Measurements from ENCODE around the gene RAPH1. TPM values are rescaled to one million over a fixed set of nuclear protein-coding genes. Genes with fewer than 3 reads are reported as not detected.
A peak's percentile ranks its signal among the peaks of the same experiment; 100 is the strongest.
"Not testable (repeated sequence)": the region's sequence is repeated elsewhere in the genome, so short reads cannot be mapped to it uniquely, and the experiment has no call there.

The RAPH1 gene
- total and polyA plus RNA-seq, 5 donors = 4.2 to 32.2 (median 21.4) TPM

GRCh38 chr2:203432811-203433210 lies 102.3 kb downstream of the RAPH1 start:
- H3K9me3 ChIP-seq (ENCODE audit: control insufficient read depth, low read length) = no peaks in the 10 kb centered on the region
- no peak overlapping the region for H3K4me3 ChIP-seq (ENCODE audit: low read length)
- H3K27ac ChIP-seq (ENCODE audit: low read length) = no peak overlapping the region
- no peak for DNase-seq
- no peaks in the 10 kb centered on the region for H3K4me1 ChIP-seq (ENCODE audit: control insufficient read depth, insufficient read depth, low read length)
- ATAC-seq = no peak
- WGBS = 78% methylated on average over 6 of the region's 6 CpGs
- intact Hi-C loops (cut with DNase I) = no loop called here
- H3K27me3 ChIP-seq (ENCODE audit: control insufficient read depth, insufficient read depth) = no peaks in the 10 kb centered on the region

DNA sequence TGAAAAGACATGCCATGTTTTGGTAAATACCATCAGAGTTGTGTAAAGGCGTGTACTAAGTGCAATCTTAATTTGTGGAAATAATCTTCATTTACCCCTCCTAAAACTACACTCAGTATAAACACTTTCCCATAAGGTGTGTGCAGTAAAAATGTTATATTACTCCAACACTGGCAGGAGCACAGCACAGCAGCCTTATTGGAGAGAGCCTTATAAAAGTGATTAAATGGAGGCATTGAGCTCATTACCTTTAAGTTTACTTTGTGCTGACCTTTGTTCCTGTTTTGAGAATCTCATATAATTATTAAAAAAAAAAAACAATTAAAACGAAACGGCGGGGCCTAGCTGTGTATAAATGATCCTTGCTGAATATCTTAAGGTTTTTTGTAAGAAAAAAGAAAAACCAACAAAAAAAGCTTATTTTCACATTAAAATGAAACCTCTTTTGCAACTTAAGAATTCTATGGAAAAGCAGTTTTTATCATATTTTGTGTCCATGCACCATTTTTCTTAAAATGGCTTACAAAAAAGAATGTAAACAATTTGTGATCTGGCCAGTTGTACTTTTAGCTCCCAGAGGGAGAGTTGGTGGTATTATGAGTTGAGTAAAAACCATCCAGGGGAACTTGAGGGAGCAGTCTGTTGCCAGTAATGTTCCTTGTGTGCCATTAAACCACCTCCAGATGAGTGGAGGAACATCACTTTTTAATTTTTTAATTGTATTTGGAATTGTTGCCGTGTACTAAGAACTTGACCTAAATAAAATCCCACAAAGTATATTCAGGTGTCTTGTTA lies 103.5 kb downstream of the RAPH1 start:
- intact Hi-C loops (cut with DNase I) = no loop called here
- ATAC-seq (no peak), DNase-seq (no peak)
- no peaks in the 10 kb centered on the region for H3K9me3 ChIP-seq (ENCODE audit: control insufficient read depth, low read length)
- 85% methylated on average over 5 of the region's 5 CpGs for WGBS
- no peak overlapping the region for H3K27ac ChIP-seq (ENCODE audit: low read length)
- H3K4me3 ChIP-seq (ENCODE audit: low read length) = no peak overlapping the region
- no peaks in the 10 kb centered on the region for H3K4me1 ChIP-seq (ENCODE audit: control insufficient read depth, insufficient read depth, low read length)
- H3K27me3 ChIP-seq (ENCODE audit: control insufficient read depth, insufficient read depth) = no peaks in the 10 kb centered on the region

DNA sequence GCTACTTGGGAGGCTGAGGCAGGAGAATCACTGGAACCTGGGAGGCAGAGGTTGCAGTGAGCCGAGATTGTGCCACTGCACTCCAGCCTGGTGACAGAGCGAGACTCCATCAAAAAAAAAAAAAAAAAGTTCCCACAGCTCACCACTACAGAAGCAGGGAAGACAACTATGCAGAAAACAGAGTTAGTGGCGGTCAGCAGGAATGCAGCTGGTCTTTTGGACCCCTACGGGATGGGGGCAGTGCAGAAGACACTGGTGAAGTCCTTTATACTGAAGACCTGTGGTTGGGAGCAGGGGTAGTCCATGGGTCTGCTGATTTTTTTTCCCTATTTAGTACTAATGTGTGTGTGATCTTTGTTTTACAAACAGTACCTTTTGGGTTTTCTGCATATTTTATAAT lies 105.5 kb downstream of the RAPH1 start:
- H3K4me3 ChIP-seq (ENCODE audit: low read length); intact Hi-C loops (cut with DNase I); H3K27me3 ChIP-seq (ENCODE audit: control insufficient read depth, insufficient read depth); DNase-seq; H3K27ac ChIP-seq (ENCODE audit: low read length); H3K4me1 ChIP-seq (ENCODE audit: control insufficient read depth, insufficient read depth, low read length); ATAC-seq; H3K9me3 ChIP-seq (ENCODE audit: control insufficient read depth, low read length): not testable (repeated sequence)
- 98% methylated on average over 4 of the region's 4 CpGs for WGBS

DNA sequence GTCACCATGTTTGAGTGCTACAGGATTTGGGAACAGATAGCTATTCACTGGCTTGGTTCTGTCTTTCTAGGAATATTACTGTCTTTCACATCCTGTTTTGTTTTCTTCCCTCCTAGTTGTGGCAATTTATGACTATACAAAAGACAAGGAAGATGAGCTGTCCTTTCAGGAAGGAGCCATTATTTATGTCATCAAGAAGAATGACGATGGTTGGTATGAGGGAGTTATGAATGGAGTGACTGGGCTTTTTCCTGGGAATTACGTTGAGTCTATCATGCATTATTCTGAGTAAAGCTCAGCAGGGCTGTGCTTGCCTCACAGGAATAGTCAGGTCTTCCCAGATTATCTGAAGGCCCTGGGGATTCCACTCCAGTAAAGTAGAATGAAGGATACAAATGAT lies 108.0 kb downstream of the RAPH1 start:
- no peaks in the 10 kb centered on the region for H3K9me3 ChIP-seq (ENCODE audit: control insufficient read depth, low read length)
- DNase-seq = no peak
- intact Hi-C loops (cut with DNase I) = no loop called here
- ATAC-seq = peak in 1 of 2 donors; percentile 37
- H3K27ac ChIP-seq (ENCODE audit: low read length) = no peak overlapping the region
- WGBS = 69% methylated on average over 2 of the region's 2 CpGs
- no peaks in the 10 kb centered on the region for H3K4me1 ChIP-seq (ENCODE audit: control insufficient read depth, insufficient read depth, low read length)
- H3K27me3 ChIP-seq (ENCODE audit: control insufficient read depth, insufficient read depth) = no peaks in the 10 kb centered on the region
- H3K4me3 ChIP-seq (ENCODE audit: low read length) = no peak overlapping the region

DNA sequence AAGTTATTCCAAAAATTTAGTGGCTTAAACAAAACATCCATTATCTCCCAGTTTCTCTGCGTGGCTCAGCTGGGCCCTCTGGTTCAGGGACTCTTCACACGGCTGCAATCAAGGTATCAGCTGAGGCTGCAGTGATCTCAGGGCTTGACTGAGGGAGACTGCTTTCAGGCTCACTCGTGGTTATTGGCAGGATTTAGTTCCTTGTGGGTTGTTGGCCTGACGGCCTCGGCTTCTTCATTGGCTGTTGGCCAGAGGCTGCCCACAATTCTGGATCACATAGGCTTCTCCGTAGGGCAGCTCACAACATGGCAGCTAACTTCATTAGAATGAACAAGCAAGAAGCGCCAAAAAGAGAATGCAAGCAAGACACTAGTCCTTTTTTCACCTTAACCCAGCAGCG lies 116.8 kb downstream of the RAPH1 start:
- 84% methylated on average over 8 of the region's 8 CpGs for WGBS
- Histone ChIP-seq H3K27me3 (ENCODE audit: control insufficient read depth, insufficient read depth) (no peaks in the 10 kb centered on the region), H3K4me3 (ENCODE audit: low read length) (no peak overlapping the region), H3K4me1 (ENCODE audit: control insufficient read depth, insufficient read depth, low read length) (no peaks in the 10 kb centered on the region), H3K27ac (ENCODE audit: low read length) (no peak overlapping the region), H3K9me3 (ENCODE audit: control insufficient read depth, low read length) (no peaks in the 10 kb centered on the region)
- DNase-seq = no peak
- no peak for ATAC-seq
- intact Hi-C loops (cut with DNase I) = no loop called here

GRCh38 chr2:203413796-203414195 lies 121.3 kb downstream of the RAPH1 start:
- no peak for DNase-seq
- no peak overlapping the region for H3K4me3 ChIP-seq (ENCODE audit: low read length)
- no peaks in the 10 kb centered on the region for H3K27me3 ChIP-seq (ENCODE audit: control insufficient read depth, insufficient read depth)
- H3K27ac ChIP-seq (ENCODE audit: low read length) = no peak overlapping the region
- intact Hi-C loops (cut with DNase I) = no loop called here
- ATAC-seq = no peak
- no peaks in the 10 kb centered on the region for H3K9me3 ChIP-seq (ENCODE audit: control insufficient read depth, low read length)
- H3K4me1 ChIP-seq (ENCODE audit: control insufficient read depth, insufficient read depth, low read length) = peaks cover 2% of the 10 kb centered on the region

DNA sequence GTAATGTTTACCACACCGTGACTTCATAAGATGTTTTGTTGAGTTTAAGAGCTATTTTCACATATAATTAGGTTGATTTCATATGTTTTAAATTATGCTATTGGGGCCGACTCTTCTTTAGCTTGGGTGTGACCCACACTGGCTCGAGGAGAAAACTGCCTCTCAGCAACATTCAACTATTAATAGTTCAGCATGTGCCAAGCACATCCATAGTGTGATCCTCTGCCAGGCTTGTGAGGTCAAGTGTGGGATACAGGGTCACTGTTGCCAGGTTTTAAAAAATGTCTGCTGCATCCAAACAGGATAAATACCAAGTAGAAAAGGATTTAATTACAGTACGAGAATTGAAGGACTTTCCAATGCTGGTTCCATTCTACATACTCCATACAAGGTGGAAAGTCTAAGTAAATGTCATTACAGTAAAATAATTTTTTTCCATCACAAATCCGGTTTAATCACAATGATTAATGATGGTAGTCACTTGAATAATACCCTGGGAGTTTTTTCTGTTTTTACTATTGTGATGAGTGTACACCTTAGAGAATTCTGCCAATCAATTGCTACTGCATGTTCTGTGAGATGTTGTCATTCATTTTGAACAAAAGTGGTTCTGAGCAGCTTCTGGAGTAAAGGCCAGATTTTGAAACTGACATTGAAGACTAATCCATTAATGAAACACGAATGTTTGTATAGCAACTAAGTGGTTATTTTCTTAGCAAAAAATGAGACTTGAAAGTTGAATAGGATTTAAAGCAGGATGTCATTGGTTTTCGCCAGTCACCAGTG lies 122.4 kb downstream of the RAPH1 start:
- DNase-seq = peak in 1 of 3 donors; percentile 50
- Histone ChIP-seq H3K9me3 (ENCODE audit: control insufficient read depth, low read length) (no peaks in the 10 kb centered on the region), H3K4me1 (ENCODE audit: control insufficient read depth, insufficient read depth, low read length) (peaks cover 2% of the 10 kb centered on the region), H3K27ac (ENCODE audit: low read length) (no peak overlapping the region), H3K4me3 (ENCODE audit: low read length) (no peak overlapping the region), H3K27me3 (ENCODE audit: control insufficient read depth, insufficient read depth) (no peaks in the 10 kb centered on the region)
- peak; percentile 88 to 89 for ATAC-seq
- intact Hi-C loops (cut with DNase I) = no loop called here
- WGBS = 45% methylated on average over 7 of the region's 7 CpGs

GRCh38 chr2:203407496-203407895 lies 127.6 kb downstream of the RAPH1 start:
- intact Hi-C loops (cut with DNase I) = no loop called here
- Histone ChIP-seq H3K27me3 (ENCODE audit: control insufficient read depth, insufficient read depth) (no peaks in the 10 kb centered on the region), H3K27ac (ENCODE audit: low read length) (no peak overlapping the region), H3K4me3 (ENCODE audit: low read length) (no peak overlapping the region), H3K9me3 (ENCODE audit: control insufficient read depth, low read length) (no peaks in the 10 kb centered on the region), H3K4me1 (ENCODE audit: control insufficient read depth, insufficient read depth, low read length) (peaks cover 2% of the 10 kb centered on the region)
- DNase-seq = no peak
- ATAC-seq = no peak

DNA sequence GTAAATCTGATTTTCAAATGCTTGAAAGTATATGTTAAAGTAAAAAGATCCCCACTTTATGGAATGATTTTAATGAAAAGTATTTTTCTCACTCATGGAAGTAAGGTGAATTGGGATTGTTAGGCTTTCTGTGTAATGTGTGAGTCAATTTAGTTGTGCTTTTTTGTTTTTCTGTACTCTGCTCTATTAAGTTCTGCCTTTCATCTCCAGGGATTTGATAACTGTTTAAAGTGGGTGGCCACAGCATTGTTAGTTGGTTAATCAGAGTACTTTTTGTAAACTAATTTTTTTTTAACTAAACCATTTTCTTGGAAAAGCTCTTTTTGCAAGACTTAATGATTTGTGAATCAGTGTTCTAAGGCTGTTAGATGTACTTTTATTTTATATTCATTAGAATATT lies 130.1 kb downstream of the RAPH1 start:
- Histone ChIP-seq H3K4me1 (ENCODE audit: control insufficient read depth, insufficient read depth, low read length) (no peaks in the 10 kb centered on the region), H3K27me3 (ENCODE audit: control insufficient read depth, insufficient read depth) (no peaks in the 10 kb centered on the region), H3K9me3 (ENCODE audit: control insufficient read depth, low read length) (no peaks in the 10 kb centered on the region), H3K4me3 (ENCODE audit: low read length) (no peak overlapping the region), H3K27ac (ENCODE audit: low read length) (no peak overlapping the region)
- ATAC-seq = no peak
- DNase-seq = no peak
- intact Hi-C loops (cut with DNase I) = no loop called here

GRCh38 chr2:203400805-203401585 lies 134.1 kb downstream of the RAPH1 start:
- H3K9me3 ChIP-seq (ENCODE audit: control insufficient read depth, low read length) = no peaks in the 10 kb centered on the region
- no peaks in the 10 kb centered on the region for H3K4me1 ChIP-seq (ENCODE audit: control insufficient read depth, insufficient read depth, low read length)
- H3K4me3 ChIP-seq (ENCODE audit: low read length) = no peak overlapping the region
- DNase-seq (no peak), ATAC-seq (no peak)
- 99% methylated on average over 2 of the region's 2 CpGs for WGBS
- intact Hi-C loops (cut with DNase I) = no loop called here
- H3K27me3 ChIP-seq (ENCODE audit: control insufficient read depth, insufficient read depth) = no peaks in the 10 kb centered on the region
- no peak overlapping the region for H3K27ac ChIP-seq (ENCODE audit: low read length)

- DNase-seq = no peak
- H3K27ac ChIP-seq (ENCODE audit: low read length) = no peak overlapping the region
- 95% methylated on average over 1 of the region's 1 CpG for WGBS
- intact Hi-C loops (cut with DNase I) = no loop called here
- H3K9me3 ChIP-seq (ENCODE audit: control insufficient read depth, low read length) = no peaks in the 10 kb centered on the region
- H3K27me3 ChIP-seq (ENCODE audit: control insufficient read depth, insufficient read depth) = no peaks in the 10 kb centered on the region
- no peaks in the 10 kb centered on the region for H3K4me1 ChIP-seq (ENCODE audit: control insufficient read depth, insufficient read depth, low read length)
- no peak overlapping the region for H3K4me3 ChIP-seq (ENCODE audit: low read length)
- ATAC-seq = no peak
These were observed 136.1 kb downstream of the RAPH1 start for GRCh38 chr2:203399031-203399430.
